ENCODE results near the gene RPS6KA2. TPM values are rescaled to one million over a fixed set of nuclear protein-coding genes. Genes with fewer than 3 reads are reported as not detected.

RPS6KA2 gene
- polyA plus RNA-seq, 1 experiment, result 70.9 TPM

GRCh38 chr6:166476061-166476591 lies 150.9 kb downstream of the RPS6KA2 start:
- ChIA-PET POLR2A (no interaction called here), CTCF (no interaction called here)
- H3K27ac ChIP-seq (ENCODE audit: low read depth, low read length), result no peak overlapping the region

DNA sequence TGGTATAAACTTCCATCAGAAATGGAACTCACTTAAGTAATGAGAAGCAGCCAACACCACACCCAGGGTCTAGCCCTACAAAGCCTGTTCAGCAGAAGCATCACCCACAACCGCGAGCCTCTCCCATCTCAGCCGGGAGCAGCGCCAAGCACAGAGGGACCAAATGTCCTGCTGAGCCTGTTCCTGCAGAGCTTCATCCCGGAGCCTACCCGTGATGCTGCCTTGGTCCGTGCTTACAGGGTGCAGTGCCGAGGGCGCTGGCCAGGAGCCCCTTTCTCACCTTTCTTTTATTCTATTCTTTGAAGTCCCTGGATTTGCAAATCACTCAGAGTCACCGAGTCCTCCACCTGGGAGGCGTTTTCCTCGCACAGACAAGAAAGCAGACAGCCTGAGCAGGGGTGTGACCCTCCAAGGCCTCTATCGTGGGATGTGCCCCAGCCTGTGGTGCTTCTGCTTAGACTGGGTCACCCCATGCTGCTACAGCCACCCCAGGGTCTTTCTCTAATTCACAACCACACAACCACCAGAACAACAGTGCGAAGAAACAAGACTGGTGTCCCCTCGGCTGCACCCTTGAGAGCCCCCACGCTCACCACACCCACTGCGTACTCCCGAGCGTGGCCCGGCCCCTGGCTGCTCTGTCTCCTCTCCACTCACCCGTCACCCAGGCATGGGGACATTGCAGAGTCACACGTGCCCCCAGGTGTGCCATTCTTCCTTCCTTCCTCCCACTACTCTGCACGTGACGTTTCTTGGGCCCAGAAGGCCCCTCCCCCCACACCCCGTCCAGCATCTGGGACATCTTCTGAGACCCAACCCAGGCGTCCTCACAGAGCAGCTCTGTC lies 152.1 kb downstream of the RPS6KA2 start:
- no peak overlapping the region for H3K4me3 ChIP-seq (ENCODE audit: low read depth, low read length)
- TF ChIP-seq, protein P1, sequence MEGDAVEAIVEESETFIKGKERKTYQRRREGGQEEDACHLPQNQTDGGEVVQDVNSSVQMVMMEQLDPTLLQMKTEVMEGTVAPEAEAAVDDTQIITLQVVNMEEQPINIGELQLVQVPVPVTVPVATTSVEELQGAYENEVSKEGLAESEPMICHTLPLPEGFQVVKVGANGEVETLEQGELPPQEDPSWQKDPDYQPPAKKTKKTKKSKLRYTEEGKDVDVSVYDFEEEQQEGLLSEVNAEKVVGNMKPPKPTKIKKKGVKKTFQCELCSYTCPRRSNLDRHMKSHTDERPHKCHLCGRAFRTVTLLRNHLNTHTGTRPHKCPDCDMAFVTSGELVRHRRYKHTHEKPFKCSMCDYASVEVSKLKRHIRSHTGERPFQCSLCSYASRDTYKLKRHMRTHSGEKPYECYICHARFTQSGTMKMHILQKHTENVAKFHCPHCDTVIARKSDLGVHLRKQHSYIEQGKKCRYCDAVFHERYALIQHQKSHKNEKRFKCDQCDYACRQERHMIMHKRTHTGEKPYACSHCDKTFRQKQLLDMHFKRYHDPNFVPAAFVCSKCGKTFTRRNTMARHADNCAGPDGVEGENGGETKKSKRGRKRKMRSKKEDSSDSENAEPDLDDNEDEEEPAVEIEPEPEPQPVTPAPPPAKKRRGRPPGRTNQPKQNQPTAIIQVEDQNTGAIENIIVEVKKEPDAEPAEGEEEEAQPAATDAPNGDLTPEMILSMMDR (IDR thresholded peaks at IDR 0.05; ENCODE audit: low read depth, low read length), result no peak
- no peak for DNase-seq (ENCODE audit: low read depth, low spot score)
- ChIA-PET POLR2A (no interaction called here), CTCF (no interaction called here)
- no peaks in the 10 kb centered on the region for H3K27me3 ChIP-seq (ENCODE audit: control insufficient read depth, insufficient read depth, low read length)
- H3K9me3 ChIP-seq (ENCODE audit: control insufficient read depth, insufficient read depth, low read length), result no peaks in the 10 kb centered on the region; the same call in 1 of the 2 replicates
- H3K27ac ChIP-seq (ENCODE audit: low read depth, low read length), result no peak overlapping the region

More at GRCh38 chr6:166476061-166476591, 150.9 kb downstream of the RPS6KA2 start:
- TF ChIP-seq, protein P1 (IDR thresholded peaks at IDR 0.05; ENCODE audit: low read depth, low read length), result no peak
- DNase-seq (ENCODE audit: low read depth, low spot score), result no peak
- Histone ChIP-seq H3K27me3 (ENCODE audit: control insufficient read depth, insufficient read depth, low read length) (no peaks in the 10 kb centered on the region), H3K4me3 (ENCODE audit: low read depth, low read length) (no peak overlapping the region), H3K9me3 (ENCODE audit: control insufficient read depth, insufficient read depth, low read length) (no peaks in the 10 kb centered on the region; the same call in 1 of the 2 replicates)

- ChIA-PET CTCF (no interaction called here), POLR2A (no interaction called here)
- Histone ChIP-seq H3K27ac (ENCODE audit: low read depth, low read length) (no peak overlapping the region), H3K27me3 (ENCODE audit: control insufficient read depth, insufficient read depth, low read length) (no peaks in the 10 kb centered on the region), H3K4me3 (ENCODE audit: low read depth, low read length) (no peak overlapping the region), H3K9me3 (ENCODE audit: control insufficient read depth, insufficient read depth, low read length) (no peaks in the 10 kb centered on the region; the same call in 1 of the 2 replicates)
- TF ChIP-seq, protein P1 (IDR thresholded peaks at IDR 0.05; ENCODE audit: low read depth, low read length), result no peak
- no peak for DNase-seq (ENCODE audit: low read depth, low spot score)
Observed at GRCh38 chr6:166473886-166474571, 153.0 kb downstream of the RPS6KA2 start.

- ChIA-PET POLR2A (no interaction called here), CTCF (no interaction called here)
- DNase-seq (ENCODE audit: low read depth, low spot score), result no peak
- H3K9me3 ChIP-seq (ENCODE audit: control insufficient read depth, insufficient read depth, low read length), result no peaks in the 10 kb centered on the region; the same call in 1 of the 2 replicates
- no peak overlapping the region for H3K4me3 ChIP-seq (ENCODE audit: low read depth, low read length)
- H3K27ac ChIP-seq (ENCODE audit: low read depth, low read length), result no peak overlapping the region
- no peaks in the 10 kb centered on the region for H3K27me3 ChIP-seq (ENCODE audit: control insufficient read depth, insufficient read depth, low read length)
- TF ChIP-seq, protein P1 (IDR thresholded peaks at IDR 0.05; ENCODE audit: low read depth, low read length), result no peak
Observed at GRCh38 chr6:166472636-166473035, 154.4 kb downstream of the RPS6KA2 start.

All from AG04450 (cell line).